HepG2 (cell line): ENCODE data around the gene SLC35B1. TPM values are rescaled to one million over a fixed set of nuclear protein-coding genes. Genes with fewer than 3 reads are reported as not detected.

Experiments used
- ETV6 ChIP-seq: sonication (generic); formaldehyde crosslinking; conservative IDR thresholded peaks from 2 replicates; pipeline ENCODE4 v1.4.0; 2020; ENCODE audit warnings: missing genetic modification reagents
- KDM5A ChIP-seq: fragments of 200-600 bp; sonication (generic); IDR thresholded peaks from 2 replicates; pipeline ENCODE4 v1.7.0; 2018; ENCODE audit warnings: antibody characterized with exemption, mild to moderate bottlenecking, low read length, borderline replicate concordance
- MTF1 ChIP-seq: sonication (generic); formaldehyde crosslinking; IDR thresholded peaks from 2 replicates; pipeline ENCODE4 v1.5.0; 2020; ENCODE audit warnings: missing genetic modification reagents
- RBM22 ChIP-seq: fragments of 200-400 bp; formaldehyde crosslinking; optimal IDR thresholded peaks from 2 replicates; pipeline ENCODE3; 2017; ENCODE audit warnings: mild to moderate bottlenecking, low read length, moderate library complexity
- SOX6 ChIP-seq, 2 experiments: fragments of 450-650 bp in 1 of 2; sonication (generic) in 1 of 2; formaldehyde crosslinking in 1 of 2; IDR thresholded peaks; 2 replicates each; pipeline versions ENCODE4 v1.4.0 to v1.6.1; 2017 to 2020; ENCODE audit warnings: antibody characterized with exemption in 1 of 2, mild to moderate bottlenecking in 1 of 2, missing genetic modification reagents in 1 of 2
- YY1 ChIP-seq: IDR thresholded peaks from 2 replicates; pipeline ENCODE4 v1.6.1; 2011; ENCODE audit warnings: low read length, low read depth, moderate library complexity, mild to moderate bottlenecking; ENCODE audit not compliant: insufficient read depth, insufficient replicate concordance
- ZNF343 ChIP-seq: sonication (generic); formaldehyde crosslinking; IDR thresholded peaks from 2 replicates; pipeline ENCODE4 v1.4.0; 2020; ENCODE audit warnings: mild to moderate bottlenecking, missing genetic modification reagents
- ZNF547 ChIP-seq: sonication (generic); formaldehyde crosslinking; IDR thresholded peaks from 2 replicates; pipeline ENCODE4 v1.5.1; 2020; ENCODE audit warnings: mild to moderate bottlenecking, missing genetic modification reagents
- ZNF615 ChIP-seq: sonication (generic); formaldehyde crosslinking; IDR thresholded peaks from 2 replicates; pipeline ENCODE4 v1.5.0; 2020; ENCODE audit warnings: mild to moderate bottlenecking, missing genetic modification reagents, borderline replicate concordance
- ZNF687 ChIP-seq: sonication (generic); formaldehyde crosslinking; IDR thresholded peaks from 2 replicates; pipeline ENCODE4 v1.5.1; 2020; ENCODE audit warnings: mild to moderate bottlenecking, missing genetic modification reagents, moderate library complexity
- polyA plus RNA-seq, 8 experiments: library from polyadenylated mRNA; depleted of rRNA in 3 of 8; stranded (reverse) in 7 of 8; unstranded in 1 of 8; fragments of >200 nt; fragmentation: Illumina TruSeq in 4 of 8; extraction: Trizol in 4 of 8; gene quantifications; 2 replicates each; pipeline versions ENCODE4 v1.2.1 to v1.2.3, GENCODE V29; 2011 to 2016; ENCODE audit warnings: low read depth in 4 of 8, missing spikeins in 1 of 8, mixed read lengths in 1 of 8; ENCODE audit not compliant: insufficient read depth in 1 of 8
- total RNA-seq, 5 experiments: library from RNA; depleted of rRNA; stranded (reverse); fragments of >200 nt; fragmentation: Illumina TruSeq; extraction: Trizol; gene quantifications; 2 replicates each; pipeline ENCODE4 v1.2.3, GENCODE V29; 2016; ENCODE audit warnings: low read depth in 1 of 5
- TF ChIP-seq, protein P1 (sequence below): conservative IDR thresholded peaks from 2 replicates; pipeline ENCODE4 v1.6.1; 2018; ENCODE audit warnings: missing genetic modification reagents
- TF ChIP-seq, protein P2 (sequence below): sonication (generic); formaldehyde crosslinking; IDR thresholded peaks from 2 replicates; pipeline ENCODE4 v1.8.1; 2023; ENCODE audit warnings: mild to moderate bottlenecking, missing genetic modification reagents, borderline replicate concordance
- TF ChIP-seq, protein P3 (sequence below): sonication (generic); formaldehyde crosslinking; IDR thresholded peaks from 2 replicates; pipeline ENCODE4 v1.4.0; 2020; ENCODE audit warnings: mild to moderate bottlenecking, missing genetic modification reagents
- TF ChIP-seq, protein P4 (sequence below): sonication (generic); formaldehyde crosslinking; IDR thresholded peaks from 2 replicates; pipeline ENCODE4 v1.4.0; 2020; ENCODE audit warnings: missing genetic modification reagents, borderline replicate concordance

SLC35B1 gene
- total and polyA plus RNA-seq, 2 of the 13 experiments (the other 11 are each of a cell fraction or from before 2014, with no cell fraction given): 99.6 to 113 TPM

GRCh38 chr17:49707608-49708514 lies at the start of gene SLC35B1 (continued):
- TF ChIP-seq ZNF343 (CRISPR knock-in tag) (peak; percentile 86), SOX6 (IDR thresholded peaks at IDR 0.05) (no peak), SOX6 (CRISPR knock-in tag; IDR thresholded peaks at IDR 0.05) (peak; percentile 48; the same call in 1 of the 2 replicates), RBM22 (peak; percentile 77), ZNF615 (CRISPR knock-in tag) (peak; percentile 11; the same call in 1 of the 2 replicates), KDM5A (peak; percentile 100), YY1 (peak; percentile 79), ZNF687 (CRISPR knock-in tag) (peak; percentile 82), ETV6 (no peak; the same call in 1 of the 2 replicates), MTF1 (CRISPR knock-in tag) (no peak), ZNF547 (CRISPR knock-in tag) (0 out of 2 replicates have a peak, but pooled peaks have one; percentile 77)
- TF ChIP-seq, protein P1, sequence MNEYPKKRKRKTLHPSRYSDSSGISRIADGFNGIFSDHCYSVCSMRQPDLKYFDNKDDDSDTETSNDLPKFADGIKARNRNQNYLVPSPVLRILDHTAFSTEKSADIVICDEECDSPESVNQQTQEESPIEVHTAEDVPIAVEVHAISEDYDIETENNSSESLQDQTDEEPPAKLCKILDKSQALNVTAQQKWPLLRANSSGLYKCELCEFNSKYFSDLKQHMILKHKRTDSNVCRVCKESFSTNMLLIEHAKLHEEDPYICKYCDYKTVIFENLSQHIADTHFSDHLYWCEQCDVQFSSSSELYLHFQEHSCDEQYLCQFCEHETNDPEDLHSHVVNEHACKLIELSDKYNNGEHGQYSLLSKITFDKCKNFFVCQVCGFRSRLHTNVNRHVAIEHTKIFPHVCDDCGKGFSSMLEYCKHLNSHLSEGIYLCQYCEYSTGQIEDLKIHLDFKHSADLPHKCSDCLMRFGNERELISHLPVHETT (CRISPR knock-in tag): peak; percentile 54
- TF ChIP-seq, protein P2, sequence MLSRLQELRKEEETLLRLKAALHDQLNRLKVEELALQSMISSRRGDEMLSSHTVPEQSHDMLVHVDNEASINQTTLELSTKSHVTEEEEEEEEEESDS (CRISPR knock-in tag): no peak
- TF ChIP-seq, protein P3, sequence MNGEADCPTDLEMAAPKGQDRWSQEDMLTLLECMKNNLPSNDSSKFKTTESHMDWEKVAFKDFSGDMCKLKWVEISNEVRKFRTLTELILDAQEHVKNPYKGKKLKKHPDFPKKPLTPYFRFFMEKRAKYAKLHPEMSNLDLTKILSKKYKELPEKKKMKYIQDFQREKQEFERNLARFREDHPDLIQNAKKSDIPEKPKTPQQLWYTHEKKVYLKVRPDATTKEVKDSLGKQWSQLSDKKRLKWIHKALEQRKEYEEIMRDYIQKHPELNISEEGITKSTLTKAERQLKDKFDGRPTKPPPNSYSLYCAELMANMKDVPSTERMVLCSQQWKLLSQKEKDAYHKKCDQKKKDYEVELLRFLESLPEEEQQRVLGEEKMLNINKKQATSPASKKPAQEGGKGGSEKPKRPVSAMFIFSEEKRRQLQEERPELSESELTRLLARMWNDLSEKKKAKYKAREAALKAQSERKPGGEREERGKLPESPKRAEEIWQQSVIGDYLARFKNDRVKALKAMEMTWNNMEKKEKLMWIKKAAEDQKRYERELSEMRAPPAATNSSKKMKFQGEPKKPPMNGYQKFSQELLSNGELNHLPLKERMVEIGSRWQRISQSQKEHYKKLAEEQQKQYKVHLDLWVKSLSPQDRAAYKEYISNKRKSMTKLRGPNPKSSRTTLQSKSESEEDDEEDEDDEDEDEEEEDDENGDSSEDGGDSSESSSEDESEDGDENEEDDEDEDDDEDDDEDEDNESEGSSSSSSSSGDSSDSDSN (CRISPR knock-in tag): peak; percentile 75
- TF ChIP-seq, protein P4, sequence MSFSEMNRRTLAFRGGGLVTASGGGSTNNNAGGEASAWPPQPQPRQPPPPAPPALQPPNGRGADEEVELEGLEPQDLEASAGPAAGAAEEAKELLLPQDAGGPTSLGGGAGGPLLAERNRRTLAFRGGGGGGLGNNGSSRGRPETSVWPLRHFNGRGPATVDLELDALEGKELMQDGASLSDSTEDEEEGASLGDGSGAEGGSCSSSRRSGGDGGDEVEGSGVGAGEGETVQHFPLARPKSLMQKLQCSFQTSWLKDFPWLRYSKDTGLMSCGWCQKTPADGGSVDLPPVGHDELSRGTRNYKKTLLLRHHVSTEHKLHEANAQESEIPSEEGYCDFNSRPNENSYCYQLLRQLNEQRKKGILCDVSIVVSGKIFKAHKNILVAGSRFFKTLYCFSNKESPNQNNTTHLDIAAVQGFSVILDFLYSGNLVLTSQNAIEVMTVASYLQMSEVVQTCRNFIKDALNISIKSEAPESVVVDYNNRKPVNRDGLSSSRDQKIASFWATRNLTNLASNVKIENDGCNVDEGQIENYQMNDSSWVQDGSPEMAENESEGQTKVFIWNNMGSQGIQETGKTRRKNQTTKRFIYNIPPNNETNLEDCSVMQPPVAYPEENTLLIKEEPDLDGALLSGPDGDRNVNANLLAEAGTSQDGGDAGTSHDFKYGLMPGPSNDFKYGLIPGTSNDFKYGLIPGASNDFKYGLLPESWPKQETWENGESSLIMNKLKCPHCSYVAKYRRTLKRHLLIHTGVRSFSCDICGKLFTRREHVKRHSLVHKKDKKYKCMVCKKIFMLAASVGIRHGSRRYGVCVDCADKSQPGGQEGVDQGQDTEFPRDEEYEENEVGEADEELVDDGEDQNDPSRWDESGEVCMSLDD: no peak
